Right atrium auricular region (tissue), 2 donors: ENCODE measurements around the gene TFG. TPM values are rescaled to one million over a fixed set of nuclear protein-coding genes. Genes with fewer than 3 reads are reported as not detected.

Experiments used
- DNase-seq: peaks from one replicate; pipeline ENCODE4 v3.0.0-alpha.2; 2019; ENCODE audit warnings: low spot score
- H3K27ac ChIP-seq, 2 donors: fragments of 200-600 bp; sonication (generic); 1 replicate in 1 of 2; 2 replicates in 1 of 2; pipeline ENCODE4 v1.5.1; 2016 to 2019
- H3K27me3 ChIP-seq, 2 donors: fragments of 200-600 bp; sonication (generic); one replicate each; pipeline versions ENCODE4 v1.5.1 to v1.6.0; 2017 to 2019
- H3K36me3 ChIP-seq: fragments of 200-600 bp; sonication (generic); one replicate; pipeline ENCODE4 v1.5.1; 2016
- H3K4me1 ChIP-seq, 2 donors: fragments of 200-600 bp; sonication (generic); one replicate each; pipeline versions ENCODE4 v1.5.1 to v1.6.0; 2017 to 2019
- H3K4me3 ChIP-seq, 2 donors: fragments of 200-600 bp; sonication (generic); 1 replicate in 1 of 2; 2 replicates in 1 of 2; pipeline ENCODE4 v1.5.1; 2017 to 2019; ENCODE audit warnings: mild to moderate bottlenecking in 1 of 2, moderate library complexity in 1 of 2
- H3K9me3 ChIP-seq, 2 donors: fragments of 200-600 bp; sonication (generic); one replicate each; pipeline ENCODE4 v1.5.1; 2019
- total RNA-seq, 2 donors: library from RNA; depleted of rRNA; stranded (reverse); fragments of >200 nt; gene quantifications; one replicate each; pipeline ENCODE4 v1.1.0, GENCODE V29; 2016
- TF ChIP-seq, protein P1 (sequence below), 2 donors: fragments of 200-600 bp; sonication (generic); IDR thresholded peaks; one replicate each; pipeline ENCODE4 v1.5.1; 2019; ENCODE audit warnings: antibody characterized with exemption in 2 of 2

The TFG gene
- total RNA-seq, 2 donors from 2014 or later = 79.1 to 111 TPM

- TF ChIP-seq, protein P1, sequence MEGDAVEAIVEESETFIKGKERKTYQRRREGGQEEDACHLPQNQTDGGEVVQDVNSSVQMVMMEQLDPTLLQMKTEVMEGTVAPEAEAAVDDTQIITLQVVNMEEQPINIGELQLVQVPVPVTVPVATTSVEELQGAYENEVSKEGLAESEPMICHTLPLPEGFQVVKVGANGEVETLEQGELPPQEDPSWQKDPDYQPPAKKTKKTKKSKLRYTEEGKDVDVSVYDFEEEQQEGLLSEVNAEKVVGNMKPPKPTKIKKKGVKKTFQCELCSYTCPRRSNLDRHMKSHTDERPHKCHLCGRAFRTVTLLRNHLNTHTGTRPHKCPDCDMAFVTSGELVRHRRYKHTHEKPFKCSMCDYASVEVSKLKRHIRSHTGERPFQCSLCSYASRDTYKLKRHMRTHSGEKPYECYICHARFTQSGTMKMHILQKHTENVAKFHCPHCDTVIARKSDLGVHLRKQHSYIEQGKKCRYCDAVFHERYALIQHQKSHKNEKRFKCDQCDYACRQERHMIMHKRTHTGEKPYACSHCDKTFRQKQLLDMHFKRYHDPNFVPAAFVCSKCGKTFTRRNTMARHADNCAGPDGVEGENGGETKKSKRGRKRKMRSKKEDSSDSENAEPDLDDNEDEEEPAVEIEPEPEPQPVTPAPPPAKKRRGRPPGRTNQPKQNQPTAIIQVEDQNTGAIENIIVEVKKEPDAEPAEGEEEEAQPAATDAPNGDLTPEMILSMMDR (IDR thresholded peaks at IDR 0.05) = no peak
- Histone ChIP-seq H3K27ac (no peak overlapping the region), H3K9me3 (no peaks in the 10 kb centered on the region), H3K4me3 (no peak overlapping the region), H3K4me1 (no peaks in the 10 kb centered on the region), H3K27me3 (no peaks in the 10 kb centered on the region), H3K36me3 (peaks cover 11% of the 10 kb centered on the region)
- DNase-seq = no peak
Observed at GRCh38 chr3:100777271-100777670, 68.0 kb downstream of the TFG start.

DNA sequence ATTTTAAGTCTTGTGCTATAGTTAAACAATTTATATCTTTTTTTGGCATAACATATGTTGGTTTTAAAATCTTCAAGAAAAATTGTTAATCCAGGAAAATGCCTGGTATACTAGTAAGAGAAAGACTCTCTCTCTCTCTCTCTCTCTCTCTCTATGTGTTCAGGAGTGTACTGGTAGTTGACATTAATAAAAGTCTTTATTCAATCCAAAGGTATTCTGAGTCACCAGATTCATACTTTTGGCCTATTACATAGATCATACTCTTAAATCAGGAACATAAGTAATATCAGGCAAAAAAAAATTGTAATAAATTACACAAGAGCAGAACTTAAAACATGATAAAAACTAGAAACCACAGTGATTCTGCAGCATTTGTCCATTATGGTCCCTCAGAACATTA, 70.2 kb downstream of the TFG start:
- no peaks in the 10 kb centered on the region for H3K9me3 ChIP-seq
- no peak overlapping the region for H3K27ac ChIP-seq
- H3K4me1 ChIP-seq = no peaks in the 10 kb centered on the region
- TF ChIP-seq, protein P1 (IDR thresholded peaks at IDR 0.05) = no peak
- H3K4me3 ChIP-seq = no peak overlapping the region
- no peaks in the 10 kb centered on the region for H3K27me3 ChIP-seq
- peaks cover 1% of the 10 kb centered on the region for H3K36me3 ChIP-seq
- no peak for DNase-seq

DNA sequence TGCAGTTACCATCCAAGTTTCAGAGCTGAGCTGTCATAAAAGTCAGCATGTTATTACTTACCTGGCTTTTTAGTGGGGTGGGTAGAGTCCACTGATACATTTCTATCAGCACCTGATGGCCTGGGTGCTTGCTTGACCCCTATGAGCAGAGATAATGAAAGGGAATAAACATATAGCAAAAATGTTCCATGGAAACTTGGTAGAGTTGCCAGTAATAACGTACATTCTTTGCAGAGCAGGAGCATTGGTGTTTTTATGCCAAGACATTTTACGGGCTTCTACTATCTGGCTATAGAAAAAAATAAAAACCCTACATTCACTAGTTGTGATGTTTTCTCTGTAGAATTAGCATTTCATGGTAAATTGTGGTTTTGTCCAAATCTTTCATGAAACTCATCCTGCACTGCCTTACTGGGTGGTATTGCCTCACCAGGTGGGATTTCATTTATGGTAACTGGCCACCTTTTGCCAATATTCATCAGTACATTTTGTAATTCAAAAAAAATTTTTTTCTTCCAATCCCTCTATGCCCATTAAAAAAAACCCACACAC, 70.9 kb downstream of the TFG start:
- Histone ChIP-seq H3K9me3 (no peaks in the 10 kb centered on the region), H3K27me3 (no peaks in the 10 kb centered on the region), H3K27ac (no peak overlapping the region), H3K4me1 (no peaks in the 10 kb centered on the region), H3K36me3 (no peaks in the 10 kb centered on the region), H3K4me3 (no peak overlapping the region)
- TF ChIP-seq, protein P1 (IDR thresholded peaks at IDR 0.05) = no peak
- no peak for DNase-seq

- TF ChIP-seq, protein P1 (IDR thresholded peaks at IDR 0.05) = no peak
- Histone ChIP-seq H3K4me3 (no peak overlapping the region), H3K27ac (no peak overlapping the region), H3K36me3 (no peaks in the 10 kb centered on the region), H3K4me1 (no peaks in the 10 kb centered on the region), H3K27me3 (no peaks in the 10 kb centered on the region), H3K9me3 (peaks cover 0 to 7% of the 10 kb centered on the region in 2 donors)
- DNase-seq = no peak
Observed at GRCh38 chr3:100781301-100781700, 72.0 kb downstream of the TFG start.

- no peaks in the 10 kb centered on the region for H3K27me3 ChIP-seq
- H3K36me3 ChIP-seq = no peaks in the 10 kb centered on the region
- H3K27ac ChIP-seq = no peak overlapping the region
- DNase-seq = no peak
- TF ChIP-seq, protein P1 (IDR thresholded peaks at IDR 0.05) = no peak
- no peaks in the 10 kb centered on the region for H3K4me1 ChIP-seq
- H3K9me3 ChIP-seq = peaks cover 0 to 7% of the 10 kb centered on the region in 2 donors
- H3K4me3 ChIP-seq = no peak overlapping the region
Observed at GRCh38 chr3:100782348-100782747, 73.1 kb downstream of the TFG start.

GRCh38 chr3:100782906-100783305, 73.6 kb downstream of the TFG start:
- DNase-seq = no peak
- TF ChIP-seq, protein P1 (IDR thresholded peaks at IDR 0.05) = no peak

More at GRCh38 chr3:100782906-100783305, 73.6 kb downstream of the TFG start:
- Histone ChIP-seq H3K27ac (no peak overlapping the region), H3K27me3 (no peaks in the 10 kb centered on the region), H3K4me3 (no peak overlapping the region), H3K4me1 (no peaks in the 10 kb centered on the region), H3K9me3 (peaks cover 0 to 7% of the 10 kb centered on the region in 2 donors), H3K36me3 (no peaks in the 10 kb centered on the region)
